Measurements from ENCODE around the gene MYB. TPM values are rescaled to one million over a fixed set of nuclear protein-coding genes. Genes with fewer than 3 reads are reported as not detected.
"Not testable (repeated sequence)": the region's sequence is repeated elsewhere in the genome, so short reads cannot be mapped to it uniquely, and the experiment has no call there.

Gene MYB
- total RNA-seq, 1 donor from 2014 or later = 0.52 TPM

GRCh38 chr6:135236319-135236718 is 55.2 kb downstream of the MYB start:
- H3K4me1 ChIP-seq (ENCODE audit: control insufficient read depth in 3 of 3, insufficient read depth in 3 of 3, low read length in 3 of 3) = no peaks in the 10 kb centered on the region
- H3K9me3 ChIP-seq (ENCODE audit: control insufficient read depth in 3 of 3, low read length in 3 of 3) = no peaks in the 10 kb centered on the region
- no peaks in the 10 kb centered on the region for H3K36me3 ChIP-seq (ENCODE audit: control insufficient read depth in 3 of 3, insufficient read depth in 3 of 3, low read length in 3 of 3)
- H3K9ac ChIP-seq (ENCODE audit: low read depth in 1 of 3, low read length in 3 of 3) = no peak overlapping the region
- H3K27ac ChIP-seq (ENCODE audit: low read depth, low read length) = no peak overlapping the region
- no peak overlapping the region for H3K4me3 ChIP-seq (ENCODE audit: low read length in 3 of 3)
- no peaks in the 10 kb centered on the region for H3K27me3 ChIP-seq (ENCODE audit: control insufficient read depth in 3 of 3, insufficient read depth in 3 of 3, low read length in 3 of 3)

- H3K9ac ChIP-seq (ENCODE audit: low read depth in 1 of 3, low read length in 3 of 3) = no peak overlapping the region
- H3K36me3 ChIP-seq (ENCODE audit: control insufficient read depth in 3 of 3, insufficient read depth in 3 of 3, low read length in 3 of 3) = no peaks in the 10 kb centered on the region
- no peaks in the 10 kb centered on the region for H3K4me1 ChIP-seq (ENCODE audit: control insufficient read depth in 3 of 3, insufficient read depth in 3 of 3, low read length in 3 of 3)
- H3K27ac ChIP-seq (ENCODE audit: low read depth, low read length) = no peak overlapping the region
- no peak overlapping the region for H3K4me3 ChIP-seq (ENCODE audit: low read length in 3 of 3)
- no peaks in the 10 kb centered on the region for H3K27me3 ChIP-seq (ENCODE audit: control insufficient read depth in 3 of 3, insufficient read depth in 3 of 3, low read length in 3 of 3)
- no peaks in the 10 kb centered on the region for H3K9me3 ChIP-seq (ENCODE audit: control insufficient read depth in 3 of 3, low read length in 3 of 3)
These were observed 55.6 kb downstream of the MYB start for GRCh38 chr6:135236732-135237131.

GRCh38 chr6:135240711-135241110 is 59.6 kb downstream of the MYB start:
- no peak overlapping the region for H3K27ac ChIP-seq (ENCODE audit: low read depth, low read length)
- no peaks in the 10 kb centered on the region for H3K4me1 ChIP-seq (ENCODE audit: control insufficient read depth in 3 of 3, insufficient read depth in 3 of 3, low read length in 3 of 3)
- H3K9ac ChIP-seq (ENCODE audit: low read depth in 1 of 3, low read length in 3 of 3) = no peak overlapping the region
- H3K4me3 ChIP-seq (ENCODE audit: low read length in 3 of 3) = no peak overlapping the region
- H3K27me3 ChIP-seq (ENCODE audit: control insufficient read depth in 3 of 3, insufficient read depth in 3 of 3, low read length in 3 of 3) = no peaks in the 10 kb centered on the region
- H3K9me3 ChIP-seq (ENCODE audit: control insufficient read depth in 3 of 3, low read length in 3 of 3) = no peaks in the 10 kb centered on the region
- H3K36me3 ChIP-seq (ENCODE audit: control insufficient read depth in 3 of 3, insufficient read depth in 3 of 3, low read length in 3 of 3) = no peaks in the 10 kb centered on the region

GRCh38 chr6:135243871-135244796 is 63.0 kb downstream of the MYB start:
- Histone ChIP-seq H3K4me3 (ENCODE audit: low read length in 3 of 3) (no peak overlapping the region), H3K9me3 (ENCODE audit: control insufficient read depth in 3 of 3, low read length in 3 of 3) (no peaks in the 10 kb centered on the region), H3K27me3 (ENCODE audit: control insufficient read depth in 3 of 3, insufficient read depth in 3 of 3, low read length in 3 of 3) (no peaks in the 10 kb centered on the region), H3K4me1 (ENCODE audit: control insufficient read depth in 3 of 3, insufficient read depth in 3 of 3, low read length in 3 of 3) (no peaks in the 10 kb centered on the region), H3K9ac (ENCODE audit: low read depth in 1 of 3, low read length in 3 of 3) (no peak overlapping the region), H3K36me3 (ENCODE audit: control insufficient read depth in 3 of 3, insufficient read depth in 3 of 3, low read length in 3 of 3) (no peaks in the 10 kb centered on the region), H3K27ac (ENCODE audit: low read depth, low read length) (no peak overlapping the region)

- Histone ChIP-seq H3K27ac (ENCODE audit: low read depth, low read length) (no peak overlapping the region), H3K4me1 (ENCODE audit: control insufficient read depth in 3 of 3, insufficient read depth in 3 of 3, low read length in 3 of 3) (no peaks in the 10 kb centered on the region), H3K36me3 (ENCODE audit: control insufficient read depth in 3 of 3, insufficient read depth in 3 of 3, low read length in 3 of 3) (no peaks in the 10 kb centered on the region), H3K4me3 (ENCODE audit: low read length in 3 of 3) (no peak overlapping the region), H3K9ac (ENCODE audit: low read depth in 1 of 3, low read length in 3 of 3) (no peak overlapping the region), H3K9me3 (ENCODE audit: control insufficient read depth in 3 of 3, low read length in 3 of 3) (no peaks in the 10 kb centered on the region), H3K27me3 (ENCODE audit: control insufficient read depth in 3 of 3, insufficient read depth in 3 of 3, low read length in 3 of 3) (no peaks in the 10 kb centered on the region)
These were observed 63.7 kb downstream of the MYB start for GRCh38 chr6:135244805-135245204.

- H3K9ac ChIP-seq (ENCODE audit: low read depth in 1 of 3, low read length in 3 of 3); H3K4me1 ChIP-seq (ENCODE audit: control insufficient read depth in 3 of 3, insufficient read depth in 3 of 3, low read length in 3 of 3); H3K27me3 ChIP-seq (ENCODE audit: control insufficient read depth in 3 of 3, insufficient read depth in 3 of 3, low read length in 3 of 3); H3K27ac ChIP-seq (ENCODE audit: low read depth, low read length); H3K9me3 ChIP-seq (ENCODE audit: control insufficient read depth in 3 of 3, low read length in 3 of 3); H3K4me3 ChIP-seq (ENCODE audit: low read length in 3 of 3); H3K36me3 ChIP-seq (ENCODE audit: control insufficient read depth in 3 of 3, insufficient read depth in 3 of 3, low read length in 3 of 3): not testable (repeated sequence)
These were observed 65.4 kb downstream of the MYB start for GRCh38 chr6:135246412-135247012.

GRCh38 chr6:135250234-135250633 is 69.1 kb downstream of the MYB start:
- Histone ChIP-seq H3K9ac (ENCODE audit: low read depth in 1 of 3, low read length in 3 of 3) (no peak overlapping the region), H3K4me3 (ENCODE audit: low read length in 3 of 3) (no peak overlapping the region), H3K27me3 (ENCODE audit: control insufficient read depth in 3 of 3, insufficient read depth in 3 of 3, low read length in 3 of 3) (no peaks in the 10 kb centered on the region), H3K27ac (ENCODE audit: low read depth, low read length) (no peak overlapping the region), H3K4me1 (ENCODE audit: control insufficient read depth in 3 of 3, insufficient read depth in 3 of 3, low read length in 3 of 3) (no peaks in the 10 kb centered on the region), H3K36me3 (ENCODE audit: control insufficient read depth in 3 of 3, insufficient read depth in 3 of 3, low read length in 3 of 3) (no peaks in the 10 kb centered on the region), H3K9me3 (ENCODE audit: control insufficient read depth in 3 of 3, low read length in 3 of 3) (no peaks in the 10 kb centered on the region)

- no peaks in the 10 kb centered on the region for H3K9me3 ChIP-seq (ENCODE audit: control insufficient read depth in 3 of 3, low read length in 3 of 3)
- no peaks in the 10 kb centered on the region for H3K36me3 ChIP-seq (ENCODE audit: control insufficient read depth in 3 of 3, insufficient read depth in 3 of 3, low read length in 3 of 3)
- H3K4me3 ChIP-seq (ENCODE audit: low read length in 3 of 3) = no peak overlapping the region
- no peak overlapping the region for H3K27ac ChIP-seq (ENCODE audit: low read depth, low read length)
- no peak overlapping the region for H3K9ac ChIP-seq (ENCODE audit: low read depth in 1 of 3, low read length in 3 of 3)
- no peaks in the 10 kb centered on the region for H3K4me1 ChIP-seq (ENCODE audit: control insufficient read depth in 3 of 3, insufficient read depth in 3 of 3, low read length in 3 of 3)
- no peaks in the 10 kb centered on the region for H3K27me3 ChIP-seq (ENCODE audit: control insufficient read depth in 3 of 3, insufficient read depth in 3 of 3, low read length in 3 of 3)
These were observed 69.8 kb downstream of the MYB start for GRCh38 chr6:135250751-135251497.

- no peaks in the 10 kb centered on the region for H3K9me3 ChIP-seq (ENCODE audit: control insufficient read depth in 3 of 3, low read length in 3 of 3)
- no peaks in the 10 kb centered on the region for H3K4me1 ChIP-seq (ENCODE audit: control insufficient read depth in 3 of 3, insufficient read depth in 3 of 3, low read length in 3 of 3)
- H3K36me3 ChIP-seq (ENCODE audit: control insufficient read depth in 3 of 3, insufficient read depth in 3 of 3, low read length in 3 of 3) = no peaks in the 10 kb centered on the region
- H3K27me3 ChIP-seq (ENCODE audit: control insufficient read depth in 3 of 3, insufficient read depth in 3 of 3, low read length in 3 of 3) = no peaks in the 10 kb centered on the region
- no peak overlapping the region for H3K9ac ChIP-seq (ENCODE audit: low read depth in 1 of 3, low read length in 3 of 3)
- H3K27ac ChIP-seq (ENCODE audit: low read depth, low read length) = no peak overlapping the region
- H3K4me3 ChIP-seq (ENCODE audit: low read length in 3 of 3) = no peak overlapping the region
These were observed 70.7 kb downstream of the MYB start for GRCh38 chr6:135251498-135252441.

All from skeletal muscle tissue (tissue), 4 donors.